ENCODE results near the gene NTN5.
A peak's percentile ranks its signal among the peaks of the same experiment; 100 is the strongest.

Gene NTN5

DNA sequence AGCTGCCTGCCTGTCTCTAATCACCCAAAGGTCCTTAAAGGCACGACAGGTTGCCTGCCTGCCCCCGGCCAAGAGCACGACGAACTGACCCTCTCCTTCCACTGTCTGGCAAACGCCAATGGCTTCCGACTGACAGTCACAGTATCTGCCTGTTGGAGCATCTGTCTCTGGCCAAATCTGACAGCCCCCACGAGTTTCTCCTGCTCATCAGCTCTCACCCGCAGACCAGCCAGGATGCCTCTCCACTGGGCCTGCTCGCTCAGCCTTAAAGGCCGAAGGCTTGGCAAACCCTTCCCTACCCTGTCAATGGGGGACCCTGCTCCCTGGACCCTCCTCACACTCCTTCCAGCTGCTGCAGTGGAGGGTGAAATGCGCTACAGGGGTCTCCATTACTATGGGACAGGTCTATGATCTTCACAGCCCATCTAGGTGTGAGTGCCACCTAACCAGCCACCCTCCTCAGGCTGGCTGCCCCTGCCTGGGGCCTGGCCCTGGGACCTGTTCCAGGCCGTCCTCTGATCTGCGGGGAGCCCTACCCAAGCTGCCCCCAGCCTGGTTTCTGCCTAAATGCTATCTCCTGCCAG, 58.9 kb downstream of the NTN5 start:
- ATAC-seq: no peak
- Mint-ChIP-seq H3K4me1 (peaks cover 56% of the 10 kb centered on the region), H3K4me3 (no peak overlapping the region), H3K9me3 (no peaks in the 10 kb centered on the region), H3K36me3 (peaks cover 51% of the 10 kb centered on the region), H3K27ac (peak overlapping the region; percentile 20), H3K27me3 (no peaks in the 10 kb centered on the region)

DNA sequence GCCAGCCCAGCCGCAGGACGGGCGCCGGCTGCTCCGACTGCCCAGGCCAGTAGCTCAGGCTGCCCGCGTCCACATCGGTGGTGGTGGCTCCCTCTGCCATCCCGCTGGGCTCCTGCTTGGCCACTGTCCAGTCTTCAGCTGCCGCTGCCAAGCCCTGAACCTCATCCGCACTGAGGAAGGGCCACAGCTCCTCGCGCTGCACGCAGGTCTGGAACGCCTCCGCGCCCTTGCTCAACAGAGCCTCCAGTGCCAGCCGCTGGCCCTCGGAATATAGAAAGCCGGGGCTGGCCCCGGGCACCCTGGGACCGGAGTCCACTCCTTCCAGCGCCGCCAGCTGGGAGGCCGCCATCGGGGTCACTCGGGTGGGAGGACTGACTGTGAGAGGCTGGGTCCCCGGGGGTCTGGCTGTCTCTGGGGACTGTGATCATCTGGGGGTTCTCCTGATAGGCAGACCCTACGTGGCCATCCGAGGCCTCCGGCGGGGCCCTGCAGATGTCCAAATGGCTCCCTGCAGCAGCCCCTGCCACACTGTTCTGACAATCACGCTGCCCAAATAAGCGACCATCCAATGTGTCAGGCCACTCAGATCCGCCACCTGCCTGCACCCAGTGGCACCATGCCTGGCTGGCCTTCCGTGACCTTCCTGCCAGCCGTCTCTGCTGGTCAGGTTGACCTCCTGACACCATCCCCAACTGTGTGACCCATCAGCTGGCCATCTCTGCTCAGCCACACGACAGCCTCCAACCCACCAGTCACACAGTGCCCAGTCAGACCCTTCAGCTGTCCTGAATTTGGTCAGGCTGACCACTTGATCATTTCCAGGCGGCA, 59.6 kb downstream of the NTN5 start:
- H3K36me3 Mint-ChIP-seq: peaks cover 44% of the 10 kb centered on the region
- ATAC-seq: no peak
- no peak overlapping the region for H3K4me3 Mint-ChIP-seq
- peak overlapping the region; percentile 20 for H3K27ac Mint-ChIP-seq
- H3K27me3 Mint-ChIP-seq: no peaks in the 10 kb centered on the region
- peaks cover 56% of the 10 kb centered on the region for H3K4me1 Mint-ChIP-seq
- H3K9me3 Mint-ChIP-seq: no peaks in the 10 kb centered on the region

DNA sequence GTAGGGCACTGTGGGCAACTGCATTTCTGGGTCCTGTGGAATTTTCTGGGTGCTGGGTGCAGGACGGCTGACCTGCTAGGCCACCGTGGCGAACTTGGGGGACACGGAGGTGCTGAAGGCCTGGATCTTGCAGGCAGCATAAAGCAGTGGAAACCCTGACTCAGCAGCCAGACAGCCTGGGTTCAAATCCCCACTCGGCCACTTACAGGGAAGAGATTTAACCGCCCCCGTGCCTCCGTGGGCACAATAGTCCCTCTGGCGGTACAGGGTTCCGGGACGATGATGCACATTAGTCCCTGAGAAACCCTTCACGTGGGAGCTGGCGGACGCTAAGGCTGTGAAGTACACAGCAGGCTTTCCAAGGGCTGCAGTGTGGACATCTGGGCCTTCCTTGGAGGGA, 60.9 kb downstream of the NTN5 start:
- no peak overlapping the region for H3K27ac Mint-ChIP-seq
- ATAC-seq: no peak
- H3K36me3 Mint-ChIP-seq: peaks cover 31% of the 10 kb centered on the region
- no peak overlapping the region for H3K4me3 Mint-ChIP-seq
- H3K9me3 Mint-ChIP-seq: no peaks in the 10 kb centered on the region
- H3K27me3 Mint-ChIP-seq: no peaks in the 10 kb centered on the region
- H3K4me1 Mint-ChIP-seq: peaks cover 46% of the 10 kb centered on the region

All from stimulated activated memory B cell treated with anti-CD40 and anti-IgM and Interleukin-4, amounts not matched to agents 10 μg/mL and 1 μg/mL and 100 μg/mL, for 72 hours (primary cell).